Suprapubic skin (tissue), 4 donors: ENCODE results near the gene EGFL7. TPM values are rescaled to one million over a fixed set of nuclear protein-coding genes. Genes with fewer than 3 reads are reported as not detected.

Experiments
- DNase-seq, 2 donors: peaks; one replicate each; pipeline ENCODE4 v3.0.0-alpha.2; 2019; ENCODE audit warnings: low spot score in 2 of 2
- H3K27ac ChIP-seq: fragments of 200-600 bp; sonication (generic); one replicate; pipeline ENCODE4 v1.5.1; 2019
- H3K27me3 ChIP-seq: fragments of 200-600 bp; sonication (generic); one replicate; pipeline ENCODE4 v1.5.1; 2019
- H3K36me3 ChIP-seq: fragments of 200-600 bp; sonication (generic); one replicate; pipeline ENCODE4 v1.5.1; 2019
- H3K4me1 ChIP-seq: fragments of 200-600 bp; sonication (generic); one replicate; pipeline ENCODE4 v1.5.1; 2019
- H3K4me3 ChIP-seq: fragments of 200-600 bp; sonication (generic); one replicate; pipeline ENCODE4 v1.5.1; 2019; ENCODE audit warnings: mild to moderate bottlenecking
- H3K9me3 ChIP-seq: fragments of 200-600 bp; sonication (generic); one replicate; pipeline ENCODE4 v1.5.1; 2019
- CTCF ChIP-seq, 2 donors: fragments of 200-600 bp in 1 of 2; fragments of 450-650 bp in 1 of 2; sonication (generic) in 1 of 2; IDR thresholded peaks; one replicate each; pipeline ENCODE4 v1.5.1; 2016 to 2019; ENCODE audit warnings: antibody characterized with exemption in 2 of 2, mild to moderate bottlenecking in 1 of 2, moderate library complexity in 1 of 2
- EP300 ChIP-seq: sonication (generic); formaldehyde crosslinking; IDR thresholded peaks from one replicate; pipeline ENCODE4 v1.6.1; 2017; ENCODE audit warnings: antibody characterized with exemption
- POLR2A ChIP-seq, 2 donors: fragments of 450-650 bp; IDR thresholded peaks; one replicate each; pipeline ENCODE4 v1.6.1; 2017; ENCODE audit warnings: antibody characterized with exemption in 2 of 2, mild to moderate bottlenecking in 2 of 2, moderate library complexity in 2 of 2
- POLR2AphosphoS5 ChIP-seq, 3 donors: sonication (generic); formaldehyde crosslinking; IDR thresholded peaks; one replicate each; pipeline ENCODE4 v1.6.1; 2017; ENCODE audit warnings: antibody characterized with exemption in 3 of 3
- WGBS: methylation state at CpG from one replicate; pipeline ENCODE4 v1.1.5; 2018; 5-methylcytosine and 5-hydroxymethylcytosine counted together
- total RNA-seq, 4 donors: library from RNA; depleted of rRNA; stranded (reverse); fragments of >200 nt; gene quantifications; one replicate each; pipeline ENCODE4 v1.1.0, GENCODE V29; 2016

EGFL7 gene
- total RNA-seq, 4 donors from 2014 or later, result 12.2 to 49.6 (median 28.6) TPM

- DNase-seq, result no peak
- H3K4me3 ChIP-seq, result peak overlapping the region; percentile 54
- H3K27me3 ChIP-seq, result peaks cover 52% of the 10 kb centered on the region
Observed at GRCh38 chr9:136661641-136662325, 933 bp upstream of the EGFL7 start.

GRCh38 chr9:136662326-136662655 lies 425 bp upstream of the EGFL7 start:
- Histone ChIP-seq H3K4me3 (peak overlapping the region; percentile 54), H3K36me3 (no peaks in the 10 kb centered on the region), H3K27ac (peak overlapping the region; percentile 13), H3K27me3 (peaks cover 52% of the 10 kb centered on the region), H3K4me1 (peaks cover 12% of the 10 kb centered on the region), H3K9me3 (no peaks in the 10 kb centered on the region)
- DNase-seq, result no peak
- TF ChIP-seq POLR2A (IDR thresholded peaks at IDR 0.05) (no peak), EP300 (no peak), CTCF (IDR thresholded peaks at IDR 0.05) (no peak), POLR2AphosphoS5 (IDR thresholded peaks at IDR 0.05) (no peak)
- WGBS, result 80% methylated on average over 5 of the region's 10 CpGs

More at GRCh38 chr9:136661641-136662325, 933 bp upstream of the EGFL7 start:
- Histone ChIP-seq H3K4me1 (peaks cover 12% of the 10 kb centered on the region), H3K36me3 (no peaks in the 10 kb centered on the region), H3K9me3 (no peaks in the 10 kb centered on the region), H3K27ac (peak overlapping the region; percentile 13)
- 83% methylated on average over 1 of the region's 22 CpGs for WGBS
- TF ChIP-seq POLR2A (IDR thresholded peaks at IDR 0.05) (no peak), EP300 (no peak), CTCF (IDR thresholded peaks at IDR 0.05) (no peak), POLR2AphosphoS5 (IDR thresholded peaks at IDR 0.05) (no peak)

GRCh38 chr9:136664000-136664915 lies 1.5 kb downstream of the EGFL7 start:
- H3K4me3 ChIP-seq, result peak overlapping the region; percentile 54
- peaks cover 35% of the 10 kb centered on the region for H3K27me3 ChIP-seq
- peaks cover 12% of the 10 kb centered on the region for H3K4me1 ChIP-seq
- peak overlapping the region; percentile 13 for H3K27ac ChIP-seq
- H3K36me3 ChIP-seq, result no peaks in the 10 kb centered on the region
- 95% methylated on average over 7 of the region's 27 CpGs for WGBS
- no peaks in the 10 kb centered on the region for H3K9me3 ChIP-seq
- DNase-seq, result no peak
- TF ChIP-seq EP300 (no peak), POLR2A (IDR thresholded peaks at IDR 0.05) (no peak), CTCF (IDR thresholded peaks at IDR 0.05) (no peak), POLR2AphosphoS5 (IDR thresholded peaks at IDR 0.05) (no peak)

- peaks cover 15% of the 10 kb centered on the region for H3K4me1 ChIP-seq
- peaks cover 34% of the 10 kb centered on the region for H3K27me3 ChIP-seq
- peak in 1 of 2 donors; percentile 26 for TF ChIP-seq CTCF (IDR thresholded peaks at IDR 0.05)
- no peak for TF ChIP-seq POLR2AphosphoS5 (IDR thresholded peaks at IDR 0.05)
- TF ChIP-seq POLR2A (IDR thresholded peaks at IDR 0.05), result no peak
- TF ChIP-seq EP300, result no peak
- no peak overlapping the region for H3K27ac ChIP-seq
- H3K36me3 ChIP-seq, result no peaks in the 10 kb centered on the region
- 80% methylated on average over 1 of the region's 49 CpGs for WGBS
- no peaks in the 10 kb centered on the region for H3K9me3 ChIP-seq
- DNase-seq, result no peak
- H3K4me3 ChIP-seq, result peak overlapping the region; percentile 54
Observed at GRCh38 chr9:136665111-136665703, 2.5 kb downstream of the EGFL7 start.
